A549 (cell line): ENCODE data around the gene CD37. TPM values are rescaled to one million over a fixed set of nuclear protein-coding genes. Genes with fewer than 3 reads are reported as not detected.
"Not testable (repeated sequence)": the region's sequence is repeated elsewhere in the genome, so short reads cannot be mapped to it uniquely, and the experiment has no call there.

Source experiments
- ATAC-seq, 2 experiments: fragments of 200-7000 bp in 1 of 2; fragments of >200 bp in 1 of 2; cut with Nextera tagmentation in 1 of 2; cut with Tn5 transposase in 1 of 2; 3 replicates each; pipeline versions ENCODE4 v1.8.0 to v1.9.1; 2018 to 2020; ENCODE audit warnings: mild to moderate bottlenecking in 1 of 2, moderate library complexity in 1 of 2
- CTCF ChIA-PET: fragments of 300-600 bp; sonication (Branson Sonifier 250); formaldehyde crosslinking; extraction: SDS; loops from one replicate; lab custom pipeline; 2021; ENCODE audit warnings: antibody characterized with exemption, inconsistent platforms; lab: Yijun Ruan, JAX
- POLR2A ChIA-PET: fragments of 350-600 bp; formaldehyde crosslinking; extraction: SDS; loops from one replicate; lab custom pipeline; 2021; ENCODE audit warnings: antibody characterized with exemption, inconsistent platforms; lab: Yijun Ruan, JAX
- DNase-seq, 2 experiments: peaks; one replicate each; pipeline versions ENCODE4 v3.0.0 to v3.0.0-alpha.2; 2011 to 2016; ENCODE audit warnings: low read depth in 1 of 2, low spot score in 1 of 2
- FAIRE-seq: peaks from 2 replicates; lab custom pipeline; 2011; peaks lifted over from hg19 to GRCh38; lab: Jason Lieb, UNC
- H3K27ac ChIP-seq, 2 experiments: fragments of >200 bp; sonication (Bioruptor Twin); formaldehyde crosslinking; 3 replicates each; pipeline ENCODE4 v1.5.1; 2016 to 2017
- H3K4me1 ChIP-seq: fragments of >200 bp; sonication (Bioruptor Twin); formaldehyde crosslinking; 3 replicates; pipeline ENCODE4 v1.6.1; 2016
- H3K4me2 ChIP-seq: fragments of >200 bp; sonication (Bioruptor Twin); formaldehyde crosslinking; 3 replicates; pipeline ENCODE4 v1.6.1; 2016
- H3K4me3 ChIP-seq: fragments of >200 bp; sonication (Bioruptor Twin); formaldehyde crosslinking; 3 replicates; pipeline ENCODE4 v1.5.1; 2016
- H3K9me3 ChIP-seq: fragments of >200 bp; sonication (Bioruptor Twin); formaldehyde crosslinking; 3 replicates; pipeline ENCODE4 v1.6.1; 2016
- CEBPB ChIP-seq, 2 experiments: fragments of >200 bp in 1 of 2; sonication (Bioruptor Twin) in 1 of 2; formaldehyde crosslinking in 1 of 2; IDR thresholded peaks; 2 replicates each; pipeline ENCODE4 v1.6.1; 2012 to 2016
- CHD2 ChIP-seq: fragments of 150-350 bp; IDR thresholded peaks from 2 replicates; pipeline ENCODE4 v1.6.1; 2014; ENCODE audit warnings: low read length; ENCODE audit not compliant: partially characterized antibody
- EHMT2 ChIP-seq: fragments of 200-600 bp; sonication (generic); IDR thresholded peaks from 2 replicates; pipeline ENCODE4 v1.6.1; 2016; ENCODE audit warnings: antibody characterized with exemption, low read depth, mild to moderate bottlenecking, moderate library complexity
- FOXS1 ChIP-seq: fragments of 250-450 bp; sonication (Bioruptor Pico); IDR thresholded peaks from 2 replicates; pipeline ENCODE4 v1.5.0; 2020; ENCODE audit warnings: mild to moderate bottlenecking, moderate library complexity
- GATA3 ChIP-seq: IDR thresholded peaks from 2 replicates; pipeline ENCODE4 v1.6.1; 2012; ENCODE audit warnings: borderline replicate concordance
- HEYL ChIP-seq: fragments of 250-450 bp; sonication (Bioruptor Pico); IDR thresholded peaks from 2 replicates; pipeline ENCODE4 v1.8.0; 2021; ENCODE audit warnings: mild to moderate bottlenecking, moderate library complexity
- HOXA7 ChIP-seq: fragments of 250-450 bp; sonication (Bioruptor Pico); IDR thresholded peaks from 2 replicates; pipeline ENCODE4 v1.5.0; 2020; ENCODE audit warnings: mild to moderate bottlenecking, moderate library complexity
- HOXB13 ChIP-seq: fragments of 250-450 bp; sonication (Bioruptor Pico); IDR thresholded peaks from 2 replicates; pipeline ENCODE4 v1.5.0; 2020; ENCODE audit warnings: low read depth, mild to moderate bottlenecking, moderate library complexity
- KDM5A ChIP-seq: fragments of 200-600 bp; sonication (generic); IDR thresholded peaks from 2 replicates; pipeline ENCODE4 v1.6.1; 2016; ENCODE audit warnings: antibody characterized with exemption, mild to moderate bottlenecking
- MAFK ChIP-seq: fragments of 450-650 bp; IDR thresholded peaks from 2 replicates; pipeline ENCODE4 v1.6.1; 2014; ENCODE audit not compliant: partially characterized antibody
- POLR2AphosphoS2 ChIP-seq: conservative IDR thresholded peaks from 2 replicates; pipeline ENCODE4 v1.6.1; 2012; ENCODE audit warnings: low read length, improper control_type of control experiment, inconsistent platforms
- SMC3 ChIP-seq: fragments of >200 bp; sonication (Bioruptor Twin); formaldehyde crosslinking; IDR thresholded peaks from 3 replicates; pipeline ENCODE4 v1.6.1; 2018; ENCODE audit warnings: inconsistent platforms
- SREBF2 ChIP-seq: fragments of 450-650 bp; IDR thresholded peaks from 2 replicates; pipeline ENCODE4 v1.6.1; 2014; ENCODE audit warnings: mild to moderate bottlenecking, moderate library complexity
- TFCP2L1 ChIP-seq: fragments of 250-450 bp; sonication (Bioruptor Pico); IDR thresholded peaks from 2 replicates; pipeline ENCODE4 v1.5.0; 2021; ENCODE audit warnings: mild to moderate bottlenecking
- WGBS: methylation state at CpG from one replicate; pipeline ENCODE4 v1.1.6; 2017; ENCODE audit errors: missing lambda C conversion rate; 5-methylcytosine and 5-hydroxymethylcytosine counted together
- polyA plus RNA-seq, 4 experiments: library from polyadenylated mRNA; depleted of rRNA in 3 of 4; stranded (reverse); fragments of >200 nt; fragmentation: RNase III in 1 of 4; extraction: RNeasy Plus Mini Kit Qiagen cat#74134 plus additional on column Dnase treatment in 1 of 4; gene quantifications; 2 replicates in 3 of 4; 3 replicates in 1 of 4; pipeline ENCODE4 v1.2.3, GENCODE V29; 2011 to 2017
- TF ChIP-seq, protein P1 (sequence below): fragments of 200-600 bp; sonication (generic); IDR thresholded peaks from 2 replicates; pipeline ENCODE4 v1.6.1; 2016; ENCODE audit warnings: antibody characterized with exemption, mild to moderate bottlenecking, moderate library complexity
- TF ChIP-seq, protein P2 (sequence below): fragments of >200 bp; sonication (Bioruptor Twin); formaldehyde crosslinking; IDR thresholded peaks from 2 replicates; pipeline ENCODE4 v1.6.1; 2016
- TF ChIP-seq, protein P3 (sequence below): fragments of 150-350 bp; IDR thresholded peaks from 2 replicates; pipeline ENCODE4 v1.6.1; 2014; ENCODE audit warnings: low read depth, mild to moderate bottlenecking, low read length
- TF ChIP-seq, protein P4 (sequence below): fragments of >200 bp; sonication (Bioruptor Twin); formaldehyde crosslinking; IDR thresholded peaks from 3 replicates; pipeline ENCODE4 v1.6.1; 2016

The CD37 gene
- polyA plus RNA-seq, 2 of the 4 experiments (the other 2 are of a cell fraction): 0.13 TPM; not detected in 1

DNA sequence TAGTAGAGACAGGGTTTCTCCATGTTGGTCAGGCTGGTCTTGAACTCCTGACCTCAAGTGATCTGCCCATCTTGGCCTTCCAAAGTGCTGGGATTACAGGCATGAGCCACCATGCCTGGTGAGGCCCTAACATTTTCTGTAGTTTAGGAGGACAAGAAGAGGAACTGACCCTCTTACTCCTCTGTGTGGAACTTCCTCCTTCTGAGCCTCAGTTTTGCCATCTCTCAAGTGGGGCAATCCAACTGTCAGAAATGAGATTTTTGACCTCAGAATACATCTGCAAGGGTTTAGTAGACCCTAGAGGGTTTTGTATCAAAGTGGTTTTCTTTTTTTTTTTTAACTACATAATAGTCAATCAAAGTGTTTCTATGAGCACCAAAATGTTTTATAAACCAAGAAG lies 30.9 kb downstream of the CD37 start (continued):
- TF ChIP-seq, protein P1, sequence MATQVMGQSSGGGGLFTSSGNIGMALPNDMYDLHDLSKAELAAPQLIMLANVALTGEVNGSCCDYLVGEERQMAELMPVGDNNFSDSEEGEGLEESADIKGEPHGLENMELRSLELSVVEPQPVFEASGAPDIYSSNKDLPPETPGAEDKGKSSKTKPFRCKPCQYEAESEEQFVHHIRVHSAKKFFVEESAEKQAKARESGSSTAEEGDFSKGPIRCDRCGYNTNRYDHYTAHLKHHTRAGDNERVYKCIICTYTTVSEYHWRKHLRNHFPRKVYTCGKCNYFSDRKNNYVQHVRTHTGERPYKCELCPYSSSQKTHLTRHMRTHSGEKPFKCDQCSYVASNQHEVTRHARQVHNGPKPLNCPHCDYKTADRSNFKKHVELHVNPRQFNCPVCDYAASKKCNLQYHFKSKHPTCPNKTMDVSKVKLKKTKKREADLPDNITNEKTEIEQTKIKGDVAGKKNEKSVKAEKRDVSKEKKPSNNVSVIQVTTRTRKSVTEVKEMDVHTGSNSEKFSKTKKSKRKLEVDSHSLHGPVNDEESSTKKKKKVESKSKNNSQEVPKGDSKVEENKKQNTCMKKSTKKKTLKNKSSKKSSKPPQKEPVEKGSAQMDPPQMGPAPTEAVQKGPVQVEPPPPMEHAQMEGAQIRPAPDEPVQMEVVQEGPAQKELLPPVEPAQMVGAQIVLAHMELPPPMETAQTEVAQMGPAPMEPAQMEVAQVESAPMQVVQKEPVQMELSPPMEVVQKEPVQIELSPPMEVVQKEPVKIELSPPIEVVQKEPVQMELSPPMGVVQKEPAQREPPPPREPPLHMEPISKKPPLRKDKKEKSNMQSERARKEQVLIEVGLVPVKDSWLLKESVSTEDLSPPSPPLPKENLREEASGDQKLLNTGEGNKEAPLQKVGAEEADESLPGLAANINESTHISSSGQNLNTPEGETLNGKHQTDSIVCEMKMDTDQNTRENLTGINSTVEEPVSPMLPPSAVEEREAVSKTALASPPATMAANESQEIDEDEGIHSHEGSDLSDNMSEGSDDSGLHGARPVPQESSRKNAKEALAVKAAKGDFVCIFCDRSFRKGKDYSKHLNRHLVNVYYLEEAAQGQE: no peak

DNA sequence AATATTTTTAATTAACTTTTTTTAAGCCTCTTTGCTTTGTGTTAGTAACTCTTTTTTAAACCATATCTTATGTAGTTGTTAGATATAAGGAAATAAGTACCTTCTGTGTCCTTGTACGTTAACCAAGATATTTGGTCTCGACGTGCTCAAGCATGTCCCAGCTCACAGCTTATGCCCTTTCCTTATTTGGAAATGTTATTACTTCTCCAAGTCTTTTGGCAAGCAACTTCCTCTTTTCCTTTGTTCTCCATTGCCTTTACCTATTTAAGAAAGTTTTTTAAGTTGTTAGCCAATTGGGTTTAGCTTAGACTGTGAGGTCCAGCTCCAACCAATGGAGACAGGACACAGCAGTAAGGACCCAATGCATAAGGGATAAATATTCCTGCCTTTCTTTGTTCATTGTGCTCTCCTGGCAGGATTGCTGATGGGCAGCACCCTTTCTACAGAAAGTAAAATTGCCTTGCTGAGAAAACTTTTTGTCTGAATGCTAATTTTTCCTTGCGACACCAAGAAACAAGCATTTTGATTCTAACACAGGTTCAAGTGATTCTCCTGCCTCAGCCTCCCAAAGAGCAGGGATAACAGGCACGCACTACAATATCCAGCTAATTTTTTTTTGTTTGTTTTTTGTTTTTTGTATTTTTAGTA lies 33.6 kb downstream of the CD37 start:
- H3K4me2 ChIP-seq: no peak overlapping the region
- POLR2A ChIA-PET: no interaction called here
- peaks cover 25% of the 10 kb centered on the region for H3K9me3 ChIP-seq
- H3K27ac ChIP-seq: no peak overlapping the region
- DNase-seq (no peak), FAIRE-seq (peak; percentile 73), ATAC-seq (no peak)
- TF ChIP-seq POLR2AphosphoS2 (no peak), GATA3 (no peak), CHD2 (no peak), SREBF2 (no peak), FOXS1 (CRISPR knock-in tag) (no peak), HOXA7 (CRISPR knock-in tag) (no peak), SMC3 (no peak), EHMT2 (no peak), HOXB13 (CRISPR knock-in tag) (no peak), MAFK (no peak)
- TF ChIP-seq, protein P1: no peak
- TF ChIP-seq, protein P2, sequence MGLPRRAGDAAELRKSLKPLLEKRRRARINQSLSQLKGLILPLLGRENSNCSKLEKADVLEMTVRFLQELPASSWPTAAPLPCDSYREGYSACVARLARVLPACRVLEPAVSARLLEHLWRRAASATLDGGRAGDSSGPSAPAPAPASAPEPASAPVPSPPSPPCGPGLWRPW: no peak
- TF ChIP-seq, protein P3, sequence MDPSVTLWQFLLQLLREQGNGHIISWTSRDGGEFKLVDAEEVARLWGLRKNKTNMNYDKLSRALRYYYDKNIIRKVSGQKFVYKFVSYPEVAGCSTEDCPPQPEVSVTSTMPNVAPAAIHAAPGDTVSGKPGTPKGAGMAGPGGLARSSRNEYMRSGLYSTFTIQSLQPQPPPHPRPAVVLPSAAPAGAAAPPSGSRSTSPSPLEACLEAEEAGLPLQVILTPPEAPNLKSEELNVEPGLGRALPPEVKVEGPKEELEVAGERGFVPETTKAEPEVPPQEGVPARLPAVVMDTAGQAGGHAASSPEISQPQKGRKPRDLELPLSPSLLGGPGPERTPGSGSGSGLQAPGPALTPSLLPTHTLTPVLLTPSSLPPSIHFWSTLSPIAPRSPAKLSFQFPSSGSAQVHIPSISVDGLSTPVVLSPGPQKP: no peak
- CTCF ChIA-PET: interaction anchor here (0.6 to 4.7 kb wide), 2 partner anchors 23 to 109 kb away, joined by 6 to 34 read pairs; no protein-coding TSS in a partner anchor
- 66% methylated on average over 5 of the region's 5 CpGs for WGBS
- H3K4me3 ChIP-seq: no peak overlapping the region
- peaks cover 7% of the 10 kb centered on the region; the same call in 2 of the 3 replicates for H3K4me1 ChIP-seq

DNA sequence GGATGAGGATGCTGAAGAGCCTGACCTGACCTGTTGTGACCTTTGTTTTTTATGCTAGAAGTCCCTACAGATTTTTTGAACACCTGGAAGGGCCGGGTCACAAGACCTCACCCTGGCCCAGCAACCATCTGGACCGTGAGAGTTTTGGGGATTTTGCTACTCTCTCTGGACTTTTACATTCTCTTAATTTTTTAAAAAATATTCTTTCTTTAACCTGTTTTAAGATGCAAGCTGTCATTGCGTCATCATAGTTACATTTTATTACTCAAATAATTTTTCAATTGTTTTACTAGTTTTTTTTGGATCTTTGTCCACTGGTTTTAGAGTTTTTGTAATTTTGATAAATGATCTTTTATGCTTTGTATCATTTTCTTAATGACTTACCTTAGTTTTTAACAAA lies 36.0 kb downstream of the CD37 start:
- FAIRE-seq: no peak
- ATAC-seq: no peak
- ChIA-PET CTCF (interaction anchor here (1.4 to 1.9 kb wide), 4 partner anchors 70 to 176 kb away, joined by 3 to 8 read pairs (median 6); no protein-coding TSS in a partner anchor), POLR2A (no interaction called here)
- Histone ChIP-seq H3K4me2 (no peak overlapping the region), H3K4me1 (no peaks in the 10 kb centered on the region), H3K27ac (no peak overlapping the region), H3K4me3 (no peak overlapping the region), H3K9me3 (peaks cover 25% of the 10 kb centered on the region)
- TF ChIP-seq HEYL (no peak), TFCP2L1 (CRISPR knock-in tag) (no peak), CEBPB (IDR thresholded peaks at IDR 0.05) (peak in 1 of 2 experiments; percentile 29; a peak in 2 of 4 replicates), KDM5A (no peak)
- TF ChIP-seq, protein P4, sequence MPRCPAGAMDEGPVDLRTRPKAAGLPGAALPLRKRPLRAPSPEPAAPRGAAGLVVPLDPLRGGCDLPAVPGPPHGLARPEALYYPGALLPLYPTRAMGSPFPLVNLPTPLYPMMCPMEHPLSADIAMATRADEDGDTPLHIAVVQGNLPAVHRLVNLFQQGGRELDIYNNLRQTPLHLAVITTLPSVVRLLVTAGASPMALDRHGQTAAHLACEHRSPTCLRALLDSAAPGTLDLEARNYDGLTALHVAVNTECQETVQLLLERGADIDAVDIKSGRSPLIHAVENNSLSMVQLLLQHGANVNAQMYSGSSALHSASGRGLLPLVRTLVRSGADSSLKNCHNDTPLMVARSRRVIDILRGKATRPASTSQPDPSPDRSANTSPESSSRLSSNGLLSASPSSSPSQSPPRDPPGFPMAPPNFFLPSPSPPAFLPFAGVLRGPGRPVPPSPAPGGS: no peak
- 63% methylated on average over 3 of the region's 3 CpGs for WGBS
- DNase-seq: no peak

DNA sequence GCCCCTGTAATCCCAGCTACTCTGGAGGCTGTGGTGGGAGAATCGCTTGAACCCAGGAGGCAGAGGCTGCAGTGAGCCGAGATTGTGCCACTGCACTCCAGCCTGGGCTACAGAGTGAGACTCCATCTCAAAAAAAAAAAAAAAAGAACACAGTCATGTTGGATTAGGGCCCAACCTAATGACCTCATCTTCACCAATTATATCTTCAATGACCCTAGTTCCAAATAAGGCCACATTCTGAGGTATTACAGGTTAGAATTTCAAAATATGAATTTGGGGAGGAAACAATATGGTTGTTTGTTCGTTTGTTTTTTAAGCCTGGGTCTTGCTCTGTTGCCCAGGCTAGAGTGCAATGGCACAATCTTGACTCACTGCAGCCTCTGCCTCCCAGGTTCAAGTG lies 38.0 kb downstream of the CD37 start:
- DNase-seq, H3K4me3 ChIP-seq, H3K4me2 ChIP-seq, FAIRE-seq, H3K27ac ChIP-seq, H3K4me1 ChIP-seq, ATAC-seq, POLR2A ChIA-PET: not testable (repeated sequence)
- CTCF ChIA-PET: interaction anchor here (0.7 to 12.9 kb wide), 6 partner anchors 14 to 78 kb away, joined by 3 to 108 read pairs (median 4); partner anchors contain the start of gene KASH5
- 50% methylated on average over 3 of the region's 3 CpGs for WGBS
- H3K9me3 ChIP-seq: peaks cover 23% of the 10 kb centered on the region
